Fibroblast of the aortic adventitia (primary cell): ENCODE results near the gene SCG3. TPM values are rescaled to one million over a fixed set of nuclear protein-coding genes. Genes with fewer than 3 reads are reported as not detected.
A peak's percentile ranks its signal among the peaks of the same experiment; 100 is the strongest.

ENCODE experiments used
- DNase-seq: peaks from one replicate; pipeline ENCODE4 v3.0.0-alpha.2; 2010; ENCODE audit warnings: low read depth
- H3K4me3 ChIP-seq: 2 replicates; pipeline ENCODE4 v1.5.1; 2011; ENCODE audit warnings: low read depth, mild to moderate bottlenecking, control low read depth, low read length, moderate library complexity
- total RNA-seq: library from RNA; depleted of rRNA; stranded (reverse); fragments of >200 nt; gene quantifications from 2 replicates; pipeline ENCODE4 v1.2.3, GENCODE V29; 2012; ENCODE audit warnings: low replicate concordance
- TF ChIP-seq, protein P1 (sequence below): IDR thresholded peaks from 2 replicates; pipeline ENCODE4 v1.5.1; 2011; ENCODE audit warnings: mild to moderate bottlenecking, low read length, control low read depth, inconsistent platforms; ENCODE audit not compliant: insufficient read depth

The SCG3 gene
- total RNA-seq, 1 donor = not detected

GRCh38 chr15:51678096-51678495 is 3.2 kb upstream of the SCG3 start:
- H3K4me3 ChIP-seq = no peak overlapping the region
- no peak for DNase-seq
- TF ChIP-seq, protein P1, sequence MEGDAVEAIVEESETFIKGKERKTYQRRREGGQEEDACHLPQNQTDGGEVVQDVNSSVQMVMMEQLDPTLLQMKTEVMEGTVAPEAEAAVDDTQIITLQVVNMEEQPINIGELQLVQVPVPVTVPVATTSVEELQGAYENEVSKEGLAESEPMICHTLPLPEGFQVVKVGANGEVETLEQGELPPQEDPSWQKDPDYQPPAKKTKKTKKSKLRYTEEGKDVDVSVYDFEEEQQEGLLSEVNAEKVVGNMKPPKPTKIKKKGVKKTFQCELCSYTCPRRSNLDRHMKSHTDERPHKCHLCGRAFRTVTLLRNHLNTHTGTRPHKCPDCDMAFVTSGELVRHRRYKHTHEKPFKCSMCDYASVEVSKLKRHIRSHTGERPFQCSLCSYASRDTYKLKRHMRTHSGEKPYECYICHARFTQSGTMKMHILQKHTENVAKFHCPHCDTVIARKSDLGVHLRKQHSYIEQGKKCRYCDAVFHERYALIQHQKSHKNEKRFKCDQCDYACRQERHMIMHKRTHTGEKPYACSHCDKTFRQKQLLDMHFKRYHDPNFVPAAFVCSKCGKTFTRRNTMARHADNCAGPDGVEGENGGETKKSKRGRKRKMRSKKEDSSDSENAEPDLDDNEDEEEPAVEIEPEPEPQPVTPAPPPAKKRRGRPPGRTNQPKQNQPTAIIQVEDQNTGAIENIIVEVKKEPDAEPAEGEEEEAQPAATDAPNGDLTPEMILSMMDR = no peak

- H3K4me3 ChIP-seq = no peak overlapping the region
- TF ChIP-seq, protein P1 = no peak
- no peak for DNase-seq
Observed at GRCh38 chr15:51680321-51680720, 982 bp upstream of the SCG3 start.

GRCh38 chr15:51687565-51687964 is 6.3 kb downstream of the SCG3 start:
- TF ChIP-seq, protein P1 = no peak
- no peak for DNase-seq
- no peak overlapping the region for H3K4me3 ChIP-seq

GRCh38 chr15:51688863-51689262 is 7.6 kb downstream of the SCG3 start:
- DNase-seq = peak; percentile 9
- TF ChIP-seq, protein P1 = peak; percentile 45
- no peak overlapping the region for H3K4me3 ChIP-seq

DNA sequence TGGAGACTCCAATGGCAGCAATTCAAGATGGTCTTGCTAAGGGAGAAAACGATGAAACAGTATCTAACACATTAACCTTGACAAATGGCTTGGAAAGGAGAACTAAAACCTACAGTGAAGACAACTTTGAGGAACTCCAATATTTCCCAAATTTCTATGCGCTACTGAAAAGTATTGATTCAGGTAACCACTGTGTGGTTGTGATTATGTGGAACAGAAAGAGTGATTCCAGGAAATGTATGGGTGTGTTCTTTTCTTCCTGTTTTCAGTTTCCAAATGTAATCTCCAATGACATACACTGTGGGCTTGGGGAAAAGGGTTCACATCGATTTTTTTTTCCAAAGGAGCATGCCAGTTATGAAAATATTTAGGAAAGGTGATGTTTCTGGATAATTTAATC is 10.9 kb downstream of the SCG3 start:
- no peak overlapping the region for H3K4me3 ChIP-seq
- TF ChIP-seq, protein P1 = no peak
- no peak for DNase-seq

GRCh38 chr15:51696566-51696965 is 15.3 kb downstream of the SCG3 start:
- H3K4me3 ChIP-seq = no peak overlapping the region
- TF ChIP-seq, protein P1 = no peak
- no peak for DNase-seq

DNA sequence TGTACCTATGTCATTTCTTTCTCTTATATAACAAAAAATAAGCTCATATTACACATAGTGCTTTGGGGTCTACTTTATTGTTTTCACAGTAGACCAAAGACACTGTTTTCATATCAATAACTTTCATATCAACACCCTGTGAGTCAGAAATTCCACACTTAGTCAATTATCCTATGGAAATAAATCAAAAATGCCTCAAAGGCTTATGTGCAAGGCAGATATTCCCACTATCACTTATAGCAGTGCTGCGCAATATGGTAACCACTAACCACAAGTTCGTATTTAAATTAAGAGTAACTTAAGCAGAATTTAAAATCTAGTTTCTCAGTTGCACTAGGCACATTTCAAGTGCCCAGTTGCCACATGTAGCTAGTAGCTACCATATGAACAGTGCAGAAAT is 15.9 kb downstream of the SCG3 start:
- no peak for DNase-seq
- TF ChIP-seq, protein P1 = no peak
- no peak overlapping the region for H3K4me3 ChIP-seq
